HFFc6 (cell line): ENCODE results near the gene RNF208. TPM values are rescaled to one million over a fixed set of nuclear protein-coding genes. Genes with fewer than 3 reads are reported as not detected.

ENCODE experiments used
- DNase-seq: peaks from one replicate; pipeline ENCODE4 v3.0.0-alpha.2; 2018
- H3K27ac Mint-ChIP-seq: 2 replicates; pipeline ENCODE4 v1.8.0; 2020; ENCODE audit warnings: mild to moderate bottlenecking, mixed read lengths
- H3K27me3 Mint-ChIP-seq: 2 replicates; pipeline ENCODE4 v1.8.0; 2021; ENCODE audit warnings: mild to moderate bottlenecking, moderate library complexity, mixed read lengths; ENCODE audit not compliant: insufficient read depth
- H3K36me3 Mint-ChIP-seq: 2 replicates; pipeline ENCODE4 v1.8.0; 2021; ENCODE audit warnings: low read depth, mixed read lengths
- H3K4me1 Mint-ChIP-seq: 2 replicates; pipeline ENCODE4 v1.8.0; 2020; ENCODE audit warnings: low read depth, mixed read lengths
- H3K4me3 Mint-ChIP-seq: 2 replicates; pipeline ENCODE4 v1.8.0; 2020; ENCODE audit warnings: mild to moderate bottlenecking, moderate library complexity, mixed read lengths
- H3K9me3 Mint-ChIP-seq: 2 replicates; pipeline ENCODE4 v1.8.0; 2020; ENCODE audit warnings: mild to moderate bottlenecking, mixed read lengths
- CTCF ChIP-seq: fragments of 200-600 bp; sonication (generic); IDR thresholded peaks from 2 replicates; pipeline ENCODE4 v1.5.0; 2021; ENCODE audit warnings: antibody characterized with exemption, mild to moderate bottlenecking
- total RNA-seq, 6 experiments: library from RNA; stranded (reverse); fragmentation: NEBNext Ultra II Directional; extraction: Animal tissue kit (Norgen Biotek cat#: 25700); gene quantifications; 2 replicates in 1 of 6; 3 replicates in 5 of 6; pipeline ENCODE4 v1.2.3, GENCODE V29; 2021

The RNF208 gene
- total RNA-seq, 6 experiments from 2014 or later = 2.5 to 3.8 (median 3.4) TPM

- H3K4me3 Mint-ChIP-seq = no peak overlapping the region
- no peaks in the 10 kb centered on the region for H3K9me3 Mint-ChIP-seq
- H3K27me3 Mint-ChIP-seq = peaks cover 4% of the 10 kb centered on the region; the same call in 1 of the 2 replicates
- no peak for DNase-seq
- peaks cover 11% of the 10 kb centered on the region for H3K4me1 Mint-ChIP-seq
- H3K27ac Mint-ChIP-seq = no peak overlapping the region
- TF ChIP-seq CTCF = no peak
- peaks cover 4% of the 10 kb centered on the region; the same call in 1 of the 2 replicates for H3K36me3 Mint-ChIP-seq
Measured at GRCh38 chr9:137180491-137180890, 41.5 kb downstream of the RNF208 start.

GRCh38 chr9:137179761-137180160 is 42.3 kb downstream of the RNF208 start:
- no peak overlapping the region for H3K4me3 Mint-ChIP-seq
- H3K9me3 Mint-ChIP-seq = no peaks in the 10 kb centered on the region
- TF ChIP-seq CTCF = no peak
- H3K4me1 Mint-ChIP-seq = peaks cover 11% of the 10 kb centered on the region
- no peak for DNase-seq
- H3K36me3 Mint-ChIP-seq = peaks cover 4% of the 10 kb centered on the region; the same call in 1 of the 2 replicates
- H3K27me3 Mint-ChIP-seq = peaks cover 4% of the 10 kb centered on the region; the same call in 1 of the 2 replicates
- no peak overlapping the region for H3K27ac Mint-ChIP-seq

- TF ChIP-seq CTCF = no peak
- Mint-ChIP-seq H3K9me3 (no peaks in the 10 kb centered on the region), H3K4me3 (no peak overlapping the region), H3K4me1 (peaks cover 11% of the 10 kb centered on the region), H3K27ac (no peak overlapping the region), H3K36me3 (peaks cover 4% of the 10 kb centered on the region; the same call in 1 of the 2 replicates), H3K27me3 (peaks cover 3% of the 10 kb centered on the region; the same call in 1 of the 2 replicates)
- DNase-seq = no peak
Measured at GRCh38 chr9:137178939-137179630, 43.0 kb downstream of the RNF208 start.

- no peak for TF ChIP-seq CTCF
- H3K4me3 Mint-ChIP-seq = no peak overlapping the region
- peaks cover 4% of the 10 kb centered on the region; the same call in 1 of the 2 replicates for H3K36me3 Mint-ChIP-seq
- no peak for DNase-seq
- no peaks in the 10 kb centered on the region for H3K9me3 Mint-ChIP-seq
- peaks cover 5% of the 10 kb centered on the region; the same call in 1 of the 2 replicates for H3K27me3 Mint-ChIP-seq
- peaks cover 11% of the 10 kb centered on the region for H3K4me1 Mint-ChIP-seq
- H3K27ac Mint-ChIP-seq = no peak overlapping the region
Measured at GRCh38 chr9:137178201-137178938, 43.7 kb downstream of the RNF208 start.

- Mint-ChIP-seq H3K9me3 (no peaks in the 10 kb centered on the region), H3K4me1 (peaks cover 11% of the 10 kb centered on the region), H3K27ac (no peak overlapping the region), H3K4me3 (no peak overlapping the region; the same call in 1 of the 2 replicates), H3K27me3 (peaks cover 2% of the 10 kb centered on the region; the same call in 1 of the 2 replicates), H3K36me3 (no peaks in the 10 kb centered on the region)
- DNase-seq = no peak
- peak; percentile 58 for TF ChIP-seq CTCF
Measured at GRCh38 chr9:137176302-137177182, 45.5 kb downstream of the RNF208 start.
